CD8-positive, alpha-beta memory T cell (primary cell): ENCODE data around the gene TRIM24. TPM values are rescaled to one million over a fixed set of nuclear protein-coding genes. Genes with fewer than 3 reads are reported as not detected.

Experiments
- CTCF ChIA-PET: fragments of 350-600 bp; sonication (Branson Sonifier 250); formaldehyde crosslinking; loops from one replicate; lab custom pipeline; 2021; ENCODE audit warnings: antibody characterized with exemption; lab: Charles Lee
- POLR2A ChIA-PET: fragments of 350-600 bp; sonication (Branson Sonifier 250); formaldehyde crosslinking; loops from one replicate; lab custom pipeline; 2021; ENCODE audit warnings: antibody characterized with exemption; lab: Charles Lee
- DNase-seq, 5 donors: peaks; one replicate each; pipeline versions ENCODE4 v3.0.0 to v3.0.0-alpha.2; 2020 to 2022; ENCODE audit warnings: mixed read lengths in 1 of 5
- H3K27ac ChIP-seq: one replicate; pipeline ENCODE4 v1.7.0; 2013; ENCODE audit warnings: low read depth, mild to moderate bottlenecking, low read length, moderate library complexity
- H3K27me3 ChIP-seq: 2 replicates; pipeline ENCODE4 v1.7.0; 2013; ENCODE audit warnings: low read length, mild to moderate bottlenecking; ENCODE audit not compliant: insufficient read depth, poor library complexity, severe bottlenecking
- H3K36me3 ChIP-seq: 2 replicates; pipeline ENCODE4 v1.7.0; 2013; ENCODE audit warnings: mild to moderate bottlenecking, low read length, moderate library complexity; ENCODE audit not compliant: insufficient read depth
- H3K4me1 ChIP-seq: 2 replicates; pipeline ENCODE4 v1.7.0; 2013; ENCODE audit warnings: mild to moderate bottlenecking, low read length, moderate library complexity; ENCODE audit not compliant: insufficient read depth
- H3K4me3 ChIP-seq: 2 replicates; pipeline ENCODE4 v1.7.0; 2013; ENCODE audit warnings: mild to moderate bottlenecking, low read length
- H3K9me3 ChIP-seq: 2 replicates; pipeline ENCODE4 v1.7.0; 2013; ENCODE audit warnings: mild to moderate bottlenecking, low read length
- H3K27ac Mint-ChIP-seq, 8 donors: one replicate each; pipeline ENCODE4 v1.8.0; 2020 to 2021; ENCODE audit warnings: mixed read lengths in 8 of 8, mild to moderate bottlenecking in 6 of 8, inconsistent platforms in 3 of 8, moderate library complexity in 3 of 8
- H3K27me3 Mint-ChIP-seq, 2 donors: one replicate each; pipeline ENCODE4 v1.8.0; 2020 to 2021; ENCODE audit warnings: mixed read lengths in 2 of 2, mild to moderate bottlenecking in 1 of 2, moderate library complexity in 1 of 2
- H3K36me3 Mint-ChIP-seq, 3 donors: one replicate each; pipeline ENCODE4 v1.8.0; 2020 to 2021; ENCODE audit warnings: mixed read lengths in 3 of 3, inconsistent platforms in 1 of 3, mild to moderate bottlenecking in 1 of 3
- H3K4me1 Mint-ChIP-seq, 3 donors: one replicate each; pipeline ENCODE4 v1.8.0; 2020 to 2021; ENCODE audit warnings: mixed read lengths in 3 of 3, inconsistent platforms in 1 of 3, mild to moderate bottlenecking in 1 of 3
- H3K4me3 Mint-ChIP-seq, 7 donors: one replicate each; pipeline ENCODE4 v1.8.0; 2020 to 2021; ENCODE audit warnings: mixed read lengths in 7 of 7, mild to moderate bottlenecking in 6 of 7, moderate library complexity in 4 of 7, inconsistent platforms in 2 of 7
- H3K9me3 Mint-ChIP-seq, 5 donors: one replicate each; pipeline ENCODE4 v1.8.0; 2020 to 2022; ENCODE audit warnings: mixed read lengths in 5 of 5, mild to moderate bottlenecking in 3 of 5, moderate library complexity in 2 of 5, inconsistent platforms in 1 of 5
- polyA plus RNA-seq: library from polyadenylated mRNA; unstranded; fragments of 300-500 nt; fragmentation: Illumina TruSeq; gene quantifications from one replicate; pipeline ENCODE4 v1.2.3, GENCODE V29; 2021
- total RNA-seq, 2 experiments: library from RNA; stranded (reverse); gene quantifications; one replicate each; pipeline ENCODE4 v1.2.3, GENCODE V29; 2021

The TRIM24 gene
- total and polyA plus RNA-seq, 3 experiments from 2014 or later = 8.4 to 16.3 (median 15.2) TPM

- Mint-ChIP-seq H3K4me1 (no peaks in the 10 kb centered on the region), H3K9me3 (no peaks in the 10 kb centered on the region), H3K4me3 (no peak overlapping the region), H3K27me3 (peaks cover 6 to 13% of the 10 kb centered on the region in 2 donors), H3K27ac (no peak overlapping the region), H3K36me3 (no peaks in the 10 kb centered on the region)
- no peak overlapping the region for H3K4me3 ChIP-seq
- H3K27ac ChIP-seq = no peak overlapping the region
- POLR2A ChIA-PET = no interaction called here
- CTCF ChIA-PET = no interaction called here
- H3K36me3 ChIP-seq = no peaks in the 10 kb centered on the region
- H3K27me3 ChIP-seq = no peaks in the 10 kb centered on the region
- no peaks in the 10 kb centered on the region for H3K9me3 ChIP-seq
- no peak for DNase-seq
- H3K4me1 ChIP-seq = no peaks in the 10 kb centered on the region
These were observed 135.4 kb downstream of the TRIM24 start for GRCh38 chr7:138595454-138595853.

- no peak overlapping the region for H3K4me3 Mint-ChIP-seq
- Histone ChIP-seq H3K4me3 (no peak overlapping the region), H3K4me1 (no peaks in the 10 kb centered on the region), H3K9me3 (no peaks in the 10 kb centered on the region), H3K27me3 (no peaks in the 10 kb centered on the region), H3K27ac (no peak overlapping the region), H3K36me3 (no peaks in the 10 kb centered on the region)
- H3K27ac Mint-ChIP-seq = no peak overlapping the region
- CTCF ChIA-PET = no interaction called here
- H3K27me3 Mint-ChIP-seq = peaks cover 10 to 19% of the 10 kb centered on the region in 2 donors
- no peaks in the 10 kb centered on the region for H3K9me3 Mint-ChIP-seq
- DNase-seq = no peak
- H3K4me1 Mint-ChIP-seq = peaks cover 4 to 7% (median 5%) of the 10 kb centered on the region in 3 donors
- H3K36me3 Mint-ChIP-seq = peaks cover 0 to 1% (median 0%) of the 10 kb centered on the region in 3 donors
- POLR2A ChIA-PET = no interaction called here
These were observed 142.4 kb downstream of the TRIM24 start for GRCh38 chr7:138602451-138602850.

DNA sequence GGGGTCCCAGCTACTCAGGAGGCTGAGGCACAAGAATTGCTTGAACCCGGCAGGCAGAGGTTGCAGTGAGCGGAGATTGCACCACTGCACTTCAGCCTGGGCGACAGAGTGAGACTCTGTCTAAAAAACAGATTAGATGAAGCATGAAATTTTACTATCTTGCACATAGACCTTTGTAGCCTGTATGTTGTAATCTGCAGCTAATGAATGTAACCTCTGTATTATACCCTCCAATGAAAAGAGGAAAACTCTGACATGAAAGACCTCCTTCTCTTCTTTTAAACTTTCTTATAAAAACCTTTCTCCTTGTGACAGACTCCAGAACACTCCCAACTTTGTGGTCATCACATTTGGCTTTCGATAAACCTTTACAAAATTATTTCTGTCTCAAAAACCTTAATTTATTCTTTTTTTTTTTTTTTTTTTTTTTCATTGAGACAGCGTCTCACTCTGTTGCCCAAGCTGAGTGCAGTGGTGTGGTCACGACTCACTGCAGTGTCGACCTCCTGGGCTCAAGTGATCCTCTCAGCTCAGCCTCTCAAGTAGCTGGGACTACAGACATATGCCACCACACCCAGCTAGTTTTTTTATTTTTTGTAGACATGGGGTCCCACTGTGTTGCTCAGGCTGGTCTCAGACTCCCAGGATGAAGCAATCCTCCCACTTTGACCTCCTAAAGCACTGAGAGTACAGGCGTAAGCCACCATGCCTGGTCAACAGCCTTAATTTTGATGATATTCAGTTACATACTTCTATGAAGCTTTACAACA lies 143.7 kb downstream of the TRIM24 start:
- CTCF ChIA-PET = no interaction called here
- H3K4me3 ChIP-seq = no peak overlapping the region
- no peak for DNase-seq
- Mint-ChIP-seq H3K4me3 (no peak overlapping the region), H3K9me3 (no peaks in the 10 kb centered on the region), H3K36me3 (peaks cover 0 to 1% (median 0%) of the 10 kb centered on the region in 3 donors), H3K27ac (no peak overlapping the region), H3K4me1 (peaks cover 9 to 19% (median 17%) of the 10 kb centered on the region in 3 donors), H3K27me3 (peaks cover 10 to 12% of the 10 kb centered on the region in 2 donors)
- H3K4me1 ChIP-seq = no peaks in the 10 kb centered on the region
- H3K27me3 ChIP-seq = no peaks in the 10 kb centered on the region
- POLR2A ChIA-PET = interaction anchor here (0.7 kb wide), 1 partner anchor 9 kb away, joined by 3 read pairs; no protein-coding TSS in a partner anchor
- H3K9me3 ChIP-seq = no peaks in the 10 kb centered on the region
- H3K36me3 ChIP-seq = no peaks in the 10 kb centered on the region
- no peak overlapping the region for H3K27ac ChIP-seq

- Mint-ChIP-seq H3K27me3 (peaks cover 1 to 4% of the 10 kb centered on the region in 2 donors), H3K36me3 (peaks cover 0 to 1% (median 0%) of the 10 kb centered on the region in 3 donors), H3K27ac (no peak overlapping the region), H3K4me3 (no peak overlapping the region), H3K4me1 (peaks cover 9 to 21% (median 17%) of the 10 kb centered on the region in 3 donors), H3K9me3 (peaks cover 0 to 4% (median 0%) of the 10 kb centered on the region in 5 donors)
- ChIA-PET CTCF (no interaction called here), POLR2A (no interaction called here)
- H3K9me3 ChIP-seq = no peaks in the 10 kb centered on the region
- H3K4me3 ChIP-seq = no peak overlapping the region
- H3K27ac ChIP-seq = no peak overlapping the region
- H3K36me3 ChIP-seq = no peaks in the 10 kb centered on the region
- H3K27me3 ChIP-seq = no peaks in the 10 kb centered on the region
- no peaks in the 10 kb centered on the region for H3K4me1 ChIP-seq
- no peak for DNase-seq
These were observed 146.2 kb downstream of the TRIM24 start for GRCh38 chr7:138606236-138606635.

- Mint-ChIP-seq H3K27me3 (peaks cover 0 to 3% of the 10 kb centered on the region in 2 donors), H3K4me3 (no peak overlapping the region), H3K4me1 (peaks cover 9 to 21% (median 17%) of the 10 kb centered on the region in 3 donors), H3K9me3 (peaks cover 0 to 6% (median 0%) of the 10 kb centered on the region in 5 donors), H3K27ac (peak overlapping the region in 2 of 8 donors; percentile 44 to 69), H3K36me3 (no peaks in the 10 kb centered on the region)
- no peak overlapping the region for H3K4me3 ChIP-seq
- no peak overlapping the region for H3K27ac ChIP-seq
- no peaks in the 10 kb centered on the region for H3K9me3 ChIP-seq
- no peaks in the 10 kb centered on the region for H3K27me3 ChIP-seq
- ChIA-PET CTCF (no interaction called here), POLR2A (no interaction called here)
- DNase-seq = no peak
- H3K36me3 ChIP-seq = no peaks in the 10 kb centered on the region
- H3K4me1 ChIP-seq = no peaks in the 10 kb centered on the region
These were observed 147.4 kb downstream of the TRIM24 start for GRCh38 chr7:138607216-138608126.

DNA sequence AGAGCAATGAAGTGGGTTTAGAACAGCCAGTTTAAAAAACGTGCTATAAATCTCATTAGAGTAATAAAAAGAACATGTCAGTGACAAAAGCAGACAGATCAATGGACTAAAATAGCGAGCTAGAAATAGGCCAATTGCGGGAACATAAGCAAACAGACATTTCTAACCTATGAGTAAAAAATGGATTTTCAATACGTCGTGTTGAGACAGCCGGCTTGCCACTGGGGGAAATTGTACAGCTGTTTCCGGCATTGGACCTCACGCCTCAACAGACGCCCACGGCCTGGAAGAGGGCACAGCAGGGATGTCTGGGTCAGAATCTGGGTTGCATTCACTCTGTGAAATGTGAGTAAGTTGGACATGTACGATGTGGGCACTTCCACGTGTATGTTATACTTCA lies 148.2 kb downstream of the TRIM24 start:
- no peak for DNase-seq
- peaks cover 9 to 21% (median 17%) of the 10 kb centered on the region in 3 donors for H3K4me1 Mint-ChIP-seq
- H3K36me3 ChIP-seq = no peaks in the 10 kb centered on the region
- POLR2A ChIA-PET = no interaction called here
- H3K27ac ChIP-seq = no peak overlapping the region
- H3K9me3 ChIP-seq = no peaks in the 10 kb centered on the region
- peaks cover 0 to 6% (median 0%) of the 10 kb centered on the region in 5 donors for H3K9me3 Mint-ChIP-seq
- H3K4me3 Mint-ChIP-seq = peak overlapping the region in 3 of 7 donors; percentile 1 to 76 (median 10)
- no peaks in the 10 kb centered on the region for H3K4me1 ChIP-seq
- H3K27me3 ChIP-seq = no peaks in the 10 kb centered on the region
- H3K27ac Mint-ChIP-seq = peak overlapping the region in 2 of 8 donors; percentile 7 to 74
- CTCF ChIA-PET = no interaction called here
- no peak overlapping the region for H3K4me3 ChIP-seq
- peaks cover 0 to 2% of the 10 kb centered on the region in 2 donors for H3K27me3 Mint-ChIP-seq
- H3K36me3 Mint-ChIP-seq = no peaks in the 10 kb centered on the region

- ChIA-PET CTCF (no interaction called here), POLR2A (no interaction called here)
- no peak overlapping the region for H3K27ac Mint-ChIP-seq
- no peak overlapping the region for H3K4me3 ChIP-seq
- H3K36me3 Mint-ChIP-seq = no peaks in the 10 kb centered on the region
- H3K36me3 ChIP-seq = no peaks in the 10 kb centered on the region
- no peak for DNase-seq
- no peaks in the 10 kb centered on the region for H3K4me1 ChIP-seq
- H3K4me3 Mint-ChIP-seq = no peak overlapping the region
- H3K27me3 Mint-ChIP-seq = peaks cover 0 to 2% of the 10 kb centered on the region in 2 donors
- H3K27ac ChIP-seq = no peak overlapping the region
- no peaks in the 10 kb centered on the region for H3K27me3 ChIP-seq
- H3K4me1 Mint-ChIP-seq = peaks cover 9 to 21% (median 17%) of the 10 kb centered on the region in 3 donors
- H3K9me3 Mint-ChIP-seq = peaks cover 0 to 6% (median 0%) of the 10 kb centered on the region in 5 donors
- no peaks in the 10 kb centered on the region for H3K9me3 ChIP-seq
These were observed 150.7 kb downstream of the TRIM24 start for GRCh38 chr7:138610671-138611170.
